Cardiac fibroblast (primary cell): ENCODE data around the gene FGF12.

Source experiments
- DNase-seq, 2 donors: peaks; one replicate each; pipeline versions ENCODE4 v3.0.0 to v3.0.0-alpha.2; 2010; ENCODE audit warnings: low read depth in 2 of 2
- H3K4me3 ChIP-seq, 2 donors: replicated peaks in 1 of 2; 1 replicate in 1 of 2; 2 replicates in 1 of 2; pipeline ENCODE4 v1.5.1; 2011; ENCODE audit warnings: low read depth in 2 of 2, low read length in 2 of 2, mild to moderate bottlenecking in 2 of 2, moderate library complexity in 1 of 2
- TF ChIP-seq, protein P1 (sequence below): IDR thresholded peaks from one replicate; pipeline ENCODE4 v1.5.1; 2011; ENCODE audit warnings: low read depth, mild to moderate bottlenecking, low read length, inconsistent platforms

The FGF12 gene

DNA sequence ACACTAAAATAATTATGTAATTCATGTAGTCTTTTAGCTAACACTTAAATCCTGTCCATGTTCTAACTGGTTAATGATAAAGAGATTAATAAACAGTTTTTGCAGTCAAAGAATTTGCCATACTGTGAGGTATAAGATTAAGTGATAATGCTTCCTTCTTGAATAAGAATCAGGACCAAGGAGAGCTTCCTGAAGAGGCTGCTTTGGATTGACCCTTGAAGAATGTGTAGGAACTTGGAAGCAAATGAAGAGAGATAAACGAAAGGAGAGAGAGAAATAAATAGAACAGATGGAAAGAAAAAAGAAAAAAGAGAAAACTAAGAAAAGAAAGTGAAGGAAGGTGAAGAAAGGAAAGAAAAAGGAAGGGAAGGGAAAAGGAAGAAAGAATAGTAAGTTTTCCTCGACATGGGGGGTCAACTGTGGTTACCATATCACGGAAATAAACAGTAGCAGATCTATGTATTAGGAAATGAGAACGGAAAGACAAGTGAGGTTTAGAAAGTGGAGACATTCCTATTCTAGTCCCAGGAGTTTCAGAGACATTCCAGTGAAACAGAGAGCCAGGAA lies 539.8 kb downstream of the FGF12 start:
- TF ChIP-seq, protein P1, sequence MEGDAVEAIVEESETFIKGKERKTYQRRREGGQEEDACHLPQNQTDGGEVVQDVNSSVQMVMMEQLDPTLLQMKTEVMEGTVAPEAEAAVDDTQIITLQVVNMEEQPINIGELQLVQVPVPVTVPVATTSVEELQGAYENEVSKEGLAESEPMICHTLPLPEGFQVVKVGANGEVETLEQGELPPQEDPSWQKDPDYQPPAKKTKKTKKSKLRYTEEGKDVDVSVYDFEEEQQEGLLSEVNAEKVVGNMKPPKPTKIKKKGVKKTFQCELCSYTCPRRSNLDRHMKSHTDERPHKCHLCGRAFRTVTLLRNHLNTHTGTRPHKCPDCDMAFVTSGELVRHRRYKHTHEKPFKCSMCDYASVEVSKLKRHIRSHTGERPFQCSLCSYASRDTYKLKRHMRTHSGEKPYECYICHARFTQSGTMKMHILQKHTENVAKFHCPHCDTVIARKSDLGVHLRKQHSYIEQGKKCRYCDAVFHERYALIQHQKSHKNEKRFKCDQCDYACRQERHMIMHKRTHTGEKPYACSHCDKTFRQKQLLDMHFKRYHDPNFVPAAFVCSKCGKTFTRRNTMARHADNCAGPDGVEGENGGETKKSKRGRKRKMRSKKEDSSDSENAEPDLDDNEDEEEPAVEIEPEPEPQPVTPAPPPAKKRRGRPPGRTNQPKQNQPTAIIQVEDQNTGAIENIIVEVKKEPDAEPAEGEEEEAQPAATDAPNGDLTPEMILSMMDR: no peak
- DNase-seq: no peak
- no peak overlapping the region for H3K4me3 ChIP-seq

GRCh38 chr3:192186498-192186897 lies 540.8 kb downstream of the FGF12 start:
- TF ChIP-seq, protein P1: no peak
- peak in 1 of 2 donors; percentile 9 for DNase-seq

GRCh38 chr3:192186045-192186444 lies 541.3 kb downstream of the FGF12 start:
- TF ChIP-seq, protein P1: no peak
- no peak overlapping the region for H3K4me3 ChIP-seq
- DNase-seq: no peak

More at GRCh38 chr3:192186498-192186897, 540.8 kb downstream of the FGF12 start:
- no peak overlapping the region for H3K4me3 ChIP-seq

- TF ChIP-seq, protein P1: no peak
- no peak for DNase-seq
- no peak overlapping the region for H3K4me3 ChIP-seq
These were observed 544.2 kb downstream of the FGF12 start for GRCh38 chr3:192183109-192183508.

GRCh38 chr3:192181151-192181550 lies 546.2 kb downstream of the FGF12 start:
- DNase-seq: no peak
- no peak overlapping the region for H3K4me3 ChIP-seq
- TF ChIP-seq, protein P1: no peak

- TF ChIP-seq, protein P1: no peak
- no peak for DNase-seq
- H3K4me3 ChIP-seq: no peak overlapping the region
These were observed 550.0 kb downstream of the FGF12 start for GRCh38 chr3:192177383-192177782.

DNA sequence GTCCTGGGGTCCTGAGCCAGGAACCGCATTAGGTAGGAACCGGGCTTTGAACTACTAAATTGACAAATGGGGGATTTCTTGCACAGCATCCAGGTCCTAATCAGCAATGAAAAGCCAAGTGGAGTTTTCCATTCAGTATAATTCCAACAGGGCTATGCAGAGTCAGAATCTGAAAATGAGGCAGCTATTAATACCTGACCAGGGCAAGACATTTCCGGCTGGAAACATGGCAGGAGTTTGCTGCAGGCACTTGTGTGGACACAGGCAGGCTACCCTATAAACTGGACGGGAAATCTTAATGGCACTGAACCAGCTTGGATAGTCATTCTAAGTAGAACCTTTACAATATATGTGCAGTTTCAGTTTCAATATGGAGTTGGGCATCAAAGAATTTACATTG lies 553.1 kb downstream of the FGF12 start:
- H3K4me3 ChIP-seq: no peak overlapping the region
- TF ChIP-seq, protein P1: no peak
- no peak for DNase-seq
